ENCODE data around the gene NOC3L. TPM values are rescaled to one million over a fixed set of nuclear protein-coding genes. Genes with fewer than 3 reads are reported as not detected.
"Not testable (repeated sequence)": the region's sequence is repeated elsewhere in the genome, so short reads cannot be mapped to it uniquely, and the experiment has no call there.

NOC3L gene
- total RNA-seq, 1 experiment from 2014 or later, result 25.5 TPM

- no peak overlapping the region for H3K27ac ChIP-seq (ENCODE audit: low read length)
- no peaks in the 10 kb centered on the region for H3K9me2 ChIP-seq (replicated peaks; ENCODE audit: insufficient read depth, low read length)
- DNase-seq, result no peak
- no peak overlapping the region for H3K9ac ChIP-seq (ENCODE audit: low read length)
- no peak overlapping the region for H3K4me2 ChIP-seq (ENCODE audit: low read depth, low read length, poor library complexity, severe bottlenecking)
- H3K27me3 ChIP-seq (ENCODE audit: low read length), result no peaks in the 10 kb centered on the region
- no peaks in the 10 kb centered on the region for H4K20me1 ChIP-seq (ENCODE audit: insufficient read depth, low read depth, low read length)
- no peaks in the 10 kb centered on the region for H3K36me3 ChIP-seq (ENCODE audit: insufficient read depth, low read length)
- H3K4me1 ChIP-seq (ENCODE audit: low read length), result no peaks in the 10 kb centered on the region
- no peaks in the 10 kb centered on the region for H3K79me2 ChIP-seq (ENCODE audit: low read length)
- H2AFZ ChIP-seq (ENCODE audit: low read length), result no peak overlapping the region
- H3K9me3 ChIP-seq (ENCODE audit: low read length), result no peaks in the 10 kb centered on the region
- no peak overlapping the region for H3K4me3 ChIP-seq (ENCODE audit: low read length)
These were observed 40.2 kb upstream of the NOC3L start for GRCh38 chr10:94402843-94403379.

- Histone ChIP-seq H3K79me2 (ENCODE audit: low read length) (no peaks in the 10 kb centered on the region), H3K9ac (ENCODE audit: low read length) (no peak within 1 kb of the TSS), H3K9me3 (ENCODE audit: low read length) (no peaks in the 10 kb centered on the region), H2AFZ (ENCODE audit: low read length) (no peak within 1 kb of the TSS), H3K36me3 (ENCODE audit: insufficient read depth, low read length) (no peaks in the 10 kb centered on the region), H3K4me2 (ENCODE audit: low read depth, low read length, poor library complexity, severe bottlenecking) (no peak within 1 kb of the TSS), H3K27ac (ENCODE audit: low read length) (no peak within 1 kb of the TSS), H3K4me3 (ENCODE audit: low read length) (no peak within 1 kb of the TSS), H3K4me1 (ENCODE audit: low read length) (no peaks in the 10 kb centered on the region), H3K27me3 (ENCODE audit: low read length) (no peaks in the 10 kb centered on the region), H4K20me1 (ENCODE audit: insufficient read depth, low read depth, low read length) (no peaks in the 10 kb centered on the region), H3K9me2 (replicated peaks; ENCODE audit: insufficient read depth, low read length) (no peaks in the 10 kb centered on the region)
- no peak for DNase-seq
These were observed 39.6 kb upstream of the NOC3L start, which contains the start of gene TBC1D12 for GRCh38 chr10:94402204-94402842. TBC1D12 (plus strand) TSS chr10:94402541; CDS start chr10:94402614, 73 bp downstream.

- H3K9me2 ChIP-seq (replicated peaks; ENCODE audit: insufficient read depth, low read length), result no peaks in the 10 kb centered on the region
- H3K4me2 ChIP-seq (ENCODE audit: low read depth, low read length, poor library complexity, severe bottlenecking), result no peak overlapping the region
- no peak overlapping the region for H2AFZ ChIP-seq (ENCODE audit: low read length)
- H3K36me3 ChIP-seq (ENCODE audit: insufficient read depth, low read length), result no peaks in the 10 kb centered on the region
- no peak overlapping the region for H3K27ac ChIP-seq (ENCODE audit: low read length)
- no peak overlapping the region for H3K4me3 ChIP-seq (ENCODE audit: low read length)
- no peaks in the 10 kb centered on the region for H3K9me3 ChIP-seq (ENCODE audit: low read length)
- no peaks in the 10 kb centered on the region for H3K4me1 ChIP-seq (ENCODE audit: low read length)
- no peaks in the 10 kb centered on the region for H3K79me2 ChIP-seq (ENCODE audit: low read length)
- H3K27me3 ChIP-seq (ENCODE audit: low read length), result no peaks in the 10 kb centered on the region
- H3K9ac ChIP-seq (ENCODE audit: low read length), result no peak overlapping the region
- no peak for DNase-seq
- no peaks in the 10 kb centered on the region for H4K20me1 ChIP-seq (ENCODE audit: insufficient read depth, low read depth, low read length)
These were observed 36.0 kb upstream of the NOC3L start for GRCh38 chr10:94398762-94399161.

- no peak overlapping the region for H3K9ac ChIP-seq (ENCODE audit: low read length)
- no peaks in the 10 kb centered on the region for H3K36me3 ChIP-seq (ENCODE audit: insufficient read depth, low read length)
- no peak for DNase-seq
- no peak overlapping the region for H3K4me2 ChIP-seq (ENCODE audit: low read depth, low read length, poor library complexity, severe bottlenecking)
- no peaks in the 10 kb centered on the region for H3K79me2 ChIP-seq (ENCODE audit: low read length)
- H3K4me3 ChIP-seq (ENCODE audit: low read length), result no peak overlapping the region
- H3K9me3 ChIP-seq (ENCODE audit: low read length), result no peaks in the 10 kb centered on the region
- H4K20me1 ChIP-seq (ENCODE audit: insufficient read depth, low read depth, low read length), result no peaks in the 10 kb centered on the region
- H2AFZ ChIP-seq (ENCODE audit: low read length), result no peak overlapping the region
- no peaks in the 10 kb centered on the region for H3K4me1 ChIP-seq (ENCODE audit: low read length)
- no peaks in the 10 kb centered on the region for H3K9me2 ChIP-seq (replicated peaks; ENCODE audit: insufficient read depth, low read length)
- H3K27ac ChIP-seq (ENCODE audit: low read length), result no peak overlapping the region
- no peaks in the 10 kb centered on the region for H3K27me3 ChIP-seq (ENCODE audit: low read length)
These were observed 35.0 kb upstream of the NOC3L start for GRCh38 chr10:94397549-94398370.

- not testable (repeated sequence) for H4K20me1 ChIP-seq (ENCODE audit: insufficient read depth, low read depth, low read length); H3K27me3 ChIP-seq (ENCODE audit: low read length); DNase-seq; H3K4me1 ChIP-seq (ENCODE audit: low read length); H3K36me3 ChIP-seq (ENCODE audit: insufficient read depth, low read length); H3K27ac ChIP-seq (ENCODE audit: low read length); H3K9ac ChIP-seq (ENCODE audit: low read length); H3K9me3 ChIP-seq (ENCODE audit: low read length); H2AFZ ChIP-seq (ENCODE audit: low read length); H3K79me2 ChIP-seq (ENCODE audit: low read length); H3K4me2 ChIP-seq (ENCODE audit: low read depth, low read length, poor library complexity, severe bottlenecking); H3K9me2 ChIP-seq (replicated peaks; ENCODE audit: insufficient read depth, low read length); H3K4me3 ChIP-seq (ENCODE audit: low read length)
These were observed 29.4 kb upstream of the NOC3L start for GRCh38 chr10:94392117-94392516.

- H3K27ac ChIP-seq (ENCODE audit: low read length); H3K9me3 ChIP-seq (ENCODE audit: low read length); H3K9me2 ChIP-seq (replicated peaks; ENCODE audit: insufficient read depth, low read length); H3K27me3 ChIP-seq (ENCODE audit: low read length); H3K4me2 ChIP-seq (ENCODE audit: low read depth, low read length, poor library complexity, severe bottlenecking); H3K4me3 ChIP-seq (ENCODE audit: low read length); H4K20me1 ChIP-seq (ENCODE audit: insufficient read depth, low read depth, low read length); H3K9ac ChIP-seq (ENCODE audit: low read length); H3K36me3 ChIP-seq (ENCODE audit: insufficient read depth, low read length); H3K4me1 ChIP-seq (ENCODE audit: low read length); H3K79me2 ChIP-seq (ENCODE audit: low read length); DNase-seq; H2AFZ ChIP-seq (ENCODE audit: low read length): not testable (repeated sequence)
These were observed 23.0 kb upstream of the NOC3L start for GRCh38 chr10:94385733-94386132.

GRCh38 chr10:94383530-94383929 is 20.8 kb upstream of the NOC3L start:
- Histone ChIP-seq H2AFZ (ENCODE audit: low read length) (no peak overlapping the region), H3K9ac (ENCODE audit: low read length) (no peak overlapping the region), H3K36me3 (ENCODE audit: insufficient read depth, low read length) (no peaks in the 10 kb centered on the region), H3K27me3 (ENCODE audit: low read length) (no peaks in the 10 kb centered on the region), H3K9me3 (ENCODE audit: low read length) (no peaks in the 10 kb centered on the region), H3K27ac (ENCODE audit: low read length) (no peak overlapping the region), H4K20me1 (ENCODE audit: insufficient read depth, low read depth, low read length) (no peaks in the 10 kb centered on the region), H3K9me2 (replicated peaks; ENCODE audit: insufficient read depth, low read length) (no peaks in the 10 kb centered on the region), H3K79me2 (ENCODE audit: low read length) (no peaks in the 10 kb centered on the region), H3K4me2 (ENCODE audit: low read depth, low read length, poor library complexity, severe bottlenecking) (no peak overlapping the region), H3K4me3 (ENCODE audit: low read length) (no peak overlapping the region), H3K4me1 (ENCODE audit: low read length) (no peaks in the 10 kb centered on the region)
- DNase-seq, result no peak

- DNase-seq, result no peak
- no peaks in the 10 kb centered on the region for H3K9me2 ChIP-seq (replicated peaks; ENCODE audit: insufficient read depth, low read length)
- no peak overlapping the region for H3K9ac ChIP-seq (ENCODE audit: low read length)
- no peaks in the 10 kb centered on the region for H3K9me3 ChIP-seq (ENCODE audit: low read length)
- H3K4me1 ChIP-seq (ENCODE audit: low read length), result no peaks in the 10 kb centered on the region
- no peak overlapping the region for H2AFZ ChIP-seq (ENCODE audit: low read length)
- no peaks in the 10 kb centered on the region for H3K79me2 ChIP-seq (ENCODE audit: low read length)
- no peaks in the 10 kb centered on the region for H3K27me3 ChIP-seq (ENCODE audit: low read length)
- H3K27ac ChIP-seq (ENCODE audit: low read length), result no peak overlapping the region
- no peaks in the 10 kb centered on the region for H4K20me1 ChIP-seq (ENCODE audit: insufficient read depth, low read depth, low read length)
- H3K36me3 ChIP-seq (ENCODE audit: insufficient read depth, low read length), result no peaks in the 10 kb centered on the region
- H3K4me3 ChIP-seq (ENCODE audit: low read length), result no peak overlapping the region
- no peak overlapping the region for H3K4me2 ChIP-seq (ENCODE audit: low read depth, low read length, poor library complexity, severe bottlenecking)
These were observed 14.1 kb upstream of the NOC3L start for GRCh38 chr10:94376865-94377264.

Measured in Karpas-422 (cell line).